Sciatic nerve (tissue), 2 donors: ENCODE data around the gene ITCH. TPM values are rescaled to one million over a fixed set of nuclear protein-coding genes. Genes with fewer than 3 reads are reported as not detected.
A peak's percentile ranks its signal among the peaks of the same experiment; 100 is the strongest.
"Not testable (repeated sequence)": the region's sequence is repeated elsewhere in the genome, so short reads cannot be mapped to it uniquely, and the experiment has no call there.

Experiments used
- ATAC-seq: fragments of 200-7000 bp; cut with Tn5 transposase; one replicate; pipeline ENCODE4 v1.9.1; 2020; ENCODE audit warnings: mild to moderate bottlenecking, moderate library complexity
- DNase-seq: peaks from one replicate; pipeline ENCODE4 v3.0.0-alpha.2; 2020; ENCODE audit warnings: low spot score
- intact Hi-C: fragments of 100-400 bp; cut with DNase I; formaldehyde crosslinking; loops from one replicate; pipeline ENCODE4 v1.14.2; 2022
- total RNA-seq: library from RNA; stranded (reverse); fragmentation: NEBNext Ultra II Directional; extraction: Animal tissue kit (Norgen Biotek cat#: 25700); gene quantifications from one replicate; pipeline ENCODE4 v1.2.1, GENCODE V29; 2021
- donor health status: DM: no; HTN: no; CAD: no.
- donor health status: DM: no; HTN: no; CAD: no.

Gene ITCH
- total RNA-seq, 1 donor from 2014 or later, result 84.3 TPM

DNA sequence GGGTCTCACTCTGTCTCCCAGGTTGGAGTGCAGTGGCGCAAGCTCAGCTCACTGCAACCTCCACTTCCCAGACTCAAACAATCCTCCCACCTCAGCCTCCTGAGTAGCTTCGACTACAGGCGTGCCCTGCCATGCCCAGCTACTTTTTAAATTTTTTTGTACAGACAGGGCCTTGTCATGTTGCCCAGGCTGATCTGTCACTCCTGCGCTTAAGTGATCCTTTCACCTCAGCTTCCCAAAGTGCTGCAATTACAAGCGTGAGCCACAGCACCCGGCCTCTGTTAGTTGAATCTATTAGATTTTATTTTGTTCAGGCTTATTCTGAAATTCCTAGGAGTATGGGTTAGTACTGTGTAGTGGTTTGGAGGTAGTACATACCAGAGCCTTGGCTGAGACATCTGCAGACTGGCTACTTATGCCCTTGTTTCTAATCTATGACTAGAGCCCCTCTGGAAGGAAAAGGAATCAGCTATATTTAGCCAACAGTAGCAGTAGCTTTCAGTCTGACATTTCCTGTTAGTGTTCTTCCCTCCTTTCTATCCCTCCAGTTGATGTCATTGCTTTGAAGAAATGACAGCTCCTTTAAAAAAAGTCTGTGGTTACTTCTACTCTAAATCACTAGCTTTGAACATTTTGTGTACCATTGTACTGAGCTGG is 74.4 kb downstream of the ITCH start:
- intact Hi-C loops, result no loop called here
- DNase-seq (no peak), ATAC-seq (no peak)

- DNase-seq, result no peak
Observed at GRCh38 chr20:34439168-34439567, 76.1 kb downstream of the ITCH start.

DNA sequence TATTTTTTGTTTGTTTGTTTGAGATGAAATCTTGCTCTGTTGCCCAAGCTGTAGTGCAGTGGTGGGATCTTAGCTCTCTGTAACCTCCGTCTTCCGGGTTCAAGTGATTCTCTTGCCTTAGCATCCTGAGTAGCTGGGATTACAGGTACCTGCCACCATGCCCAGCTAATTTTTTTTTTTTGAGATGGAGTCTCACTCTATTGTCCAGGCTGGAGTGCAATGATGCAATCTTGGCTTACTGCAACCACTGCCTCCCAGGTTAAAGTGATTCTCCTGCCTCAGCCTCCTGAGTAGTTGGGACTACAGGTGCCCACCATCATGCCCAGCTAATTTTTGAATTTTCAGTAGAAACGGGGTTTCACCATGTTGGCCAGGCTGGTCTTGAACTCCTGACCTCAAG is 78.3 kb downstream of the ITCH start:
- DNase-seq, intact Hi-C loops, ATAC-seq: not testable (repeated sequence)

More at GRCh38 chr20:34439168-34439567, 76.1 kb downstream of the ITCH start:
- intact Hi-C loops, result no loop called here
- no peak for ATAC-seq

DNA sequence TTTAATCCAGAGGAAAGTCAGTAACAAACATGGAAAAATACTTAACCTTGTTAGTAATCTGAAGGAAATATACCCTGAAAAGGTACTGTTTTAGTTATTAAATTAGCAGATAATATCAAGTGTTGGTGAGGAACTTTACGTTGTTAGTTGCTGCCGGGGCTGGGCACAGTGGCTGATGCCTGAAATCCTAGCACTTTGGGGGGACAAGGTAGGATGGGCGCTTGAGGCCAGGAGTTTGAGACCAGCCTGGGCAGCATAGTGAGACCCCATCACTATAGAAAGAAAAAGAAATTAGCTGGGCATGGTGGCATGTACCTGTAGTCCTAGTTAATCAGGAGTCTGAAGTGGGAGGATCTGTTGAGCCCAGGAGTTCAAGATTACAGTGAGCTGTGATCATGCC is 80.5 kb downstream of the ITCH start:
- intact Hi-C loops, result no loop called here
- no peak for DNase-seq
- ATAC-seq, result no peak

DNA sequence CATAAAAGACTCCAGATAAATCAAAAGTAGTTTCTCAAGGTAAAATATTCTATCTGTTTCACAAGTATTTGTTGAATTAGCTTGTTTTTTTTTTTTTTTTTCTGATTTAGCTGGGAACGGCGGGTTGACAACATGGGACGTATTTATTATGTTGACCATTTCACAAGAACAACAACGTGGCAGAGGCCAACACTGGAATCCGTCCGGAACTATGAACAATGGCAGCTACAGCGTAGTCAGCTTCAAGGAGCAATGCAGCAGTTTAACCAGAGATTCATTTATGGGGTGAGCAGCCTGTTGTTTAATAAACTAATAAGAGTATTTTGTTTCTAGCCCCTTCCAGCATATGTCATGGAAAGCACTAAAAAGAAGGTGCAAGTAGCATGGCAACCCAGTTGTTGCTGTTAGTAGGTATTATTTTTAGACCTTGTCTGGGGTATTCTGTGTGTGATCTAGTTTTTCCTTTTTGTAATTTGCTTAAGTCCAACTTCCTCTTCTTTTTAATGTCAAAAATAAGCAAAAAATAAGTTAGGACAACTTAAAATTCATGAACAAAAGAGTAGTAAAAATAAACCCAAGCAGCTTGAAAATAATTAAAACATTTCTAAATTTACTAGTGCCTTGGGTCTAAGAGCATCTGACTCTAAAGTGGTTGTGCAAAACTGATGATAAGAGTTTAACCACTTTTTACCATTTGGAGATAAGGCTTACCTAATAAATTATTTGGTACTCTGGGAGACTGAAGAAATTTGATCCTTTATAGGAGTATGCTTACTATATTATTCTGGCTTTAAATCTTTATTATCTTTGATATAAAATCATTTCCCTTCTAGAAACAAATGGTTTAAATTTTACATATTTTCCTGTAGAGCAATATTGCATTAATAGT is 82.3 kb downstream of the ITCH start:
- intact Hi-C loops, result no loop called here
- ATAC-seq, result no peak
- DNase-seq, result no peak

GRCh38 chr20:34448517-34448916 is 85.4 kb downstream of the ITCH start:
- ATAC-seq, result no peak
- intact Hi-C loops, result no loop called here
- no peak for DNase-seq

- intact Hi-C loops, result no loop called here
- DNase-seq (no peak), ATAC-seq (no peak)
Observed at GRCh38 chr20:34449674-34450592, 86.9 kb downstream of the ITCH start.

DNA sequence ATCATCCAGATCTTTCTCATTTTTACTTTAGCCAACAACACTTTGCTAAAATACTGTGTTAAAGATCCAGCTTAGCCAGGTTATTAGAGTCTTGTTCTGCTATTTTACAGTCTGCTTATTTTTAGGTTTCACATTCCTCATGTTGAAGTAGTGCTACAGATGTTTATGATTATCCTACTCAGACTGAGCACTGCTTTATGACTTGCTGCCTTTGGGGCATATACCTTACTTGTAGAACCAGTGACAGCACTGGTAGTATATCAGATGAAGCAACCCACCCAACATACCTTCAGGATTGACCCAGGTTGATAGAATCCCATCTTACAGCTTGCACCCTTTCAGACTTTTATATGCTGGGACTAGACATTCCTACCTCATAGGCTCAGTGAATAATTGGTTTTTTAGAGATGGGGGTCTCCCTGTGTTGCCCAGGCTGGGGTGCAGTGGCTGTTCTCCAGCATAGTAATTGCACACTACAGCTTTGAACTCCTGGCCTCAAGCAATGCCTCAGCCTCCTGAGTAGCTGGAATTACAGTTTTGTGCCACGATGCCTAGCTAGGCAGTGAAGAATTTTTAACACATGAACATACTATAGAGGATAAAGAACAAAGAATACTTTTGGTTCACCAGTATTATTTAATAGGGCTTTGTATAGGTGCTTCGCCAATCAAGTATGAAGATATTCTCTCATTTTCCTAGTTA is 89.4 kb downstream of the ITCH start:
- ATAC-seq (no peak), DNase-seq (no peak)
- intact Hi-C loops, result no loop called here

DNA sequence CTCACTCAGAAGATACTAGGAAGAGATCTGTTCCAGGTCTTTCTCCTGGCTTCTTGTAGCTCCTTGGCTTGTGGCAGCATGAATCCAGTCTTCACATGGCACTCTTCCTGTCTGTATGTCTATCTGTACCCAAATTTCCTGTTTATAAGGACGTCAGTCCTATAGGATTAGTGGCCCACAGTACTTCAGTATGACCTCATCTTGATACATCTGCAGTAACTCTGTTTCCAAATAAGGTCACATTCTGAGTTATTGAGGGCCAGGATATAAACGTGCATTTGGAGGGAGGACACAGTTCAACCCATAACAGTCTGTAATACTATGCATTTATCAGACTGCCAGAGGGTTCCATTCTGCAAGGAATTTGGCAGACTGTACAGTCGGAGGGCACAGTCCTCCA is 95.6 kb downstream of the ITCH start:
- DNase-seq (no peak), ATAC-seq (no peak)
- intact Hi-C loops, result no loop called here

GRCh38 chr20:34459209-34459897 is 96.3 kb downstream of the ITCH start:
- no peak for ATAC-seq
- DNase-seq, result no peak
- intact Hi-C loops, result no loop called here

DNA sequence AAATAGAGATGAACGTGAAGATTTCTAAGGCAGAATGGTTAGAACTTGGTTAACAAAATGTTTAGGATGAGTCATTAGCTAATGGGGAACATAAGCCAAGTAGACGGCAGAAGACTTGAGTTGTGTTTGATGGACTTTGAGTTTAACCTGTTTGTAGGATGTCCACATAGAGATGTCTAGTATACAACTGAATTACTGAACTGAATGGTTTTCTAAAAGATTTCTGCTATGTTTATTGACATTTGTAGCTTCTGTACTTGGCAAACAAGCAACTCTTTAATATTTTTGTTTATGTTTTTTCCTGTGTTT is 98.7 kb downstream of the ITCH start:
- DNase-seq (no peak), ATAC-seq (no peak)
- intact Hi-C loops, result no loop called here

DNA sequence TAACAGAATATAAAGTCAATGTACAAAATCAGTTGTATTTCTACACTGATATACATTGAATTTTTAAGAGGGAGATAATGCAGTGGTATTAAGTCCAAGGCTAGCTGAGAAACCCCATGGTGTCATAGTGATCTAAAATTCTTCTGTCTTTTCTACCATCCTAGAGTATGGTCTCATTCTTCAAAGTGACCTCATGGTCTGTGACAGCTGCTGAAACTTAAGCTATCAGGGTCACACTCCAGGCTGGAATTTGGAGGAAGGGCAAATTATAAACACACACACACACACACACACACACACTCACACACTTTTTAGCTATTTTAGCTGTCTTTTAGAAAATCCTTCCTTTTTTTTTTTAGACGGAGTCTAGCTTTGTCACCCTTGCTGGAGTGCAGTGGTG is 105.9 kb downstream of the ITCH start:
- DNase-seq, result no peak
- intact Hi-C loops, result no loop called here

GRCh38 chr20:34472246-34472925 is 109.3 kb downstream of the ITCH start:
- ATAC-seq (peak; percentile 63), DNase-seq (no peak)
- intact Hi-C loops, result loop anchor here (10.0 kb wide), 1 partner anchor 158 kb away; no protein-coding TSS in a partner anchor

More for the DNA sequence above, 105.9 kb downstream of the ITCH start:
- no peak for ATAC-seq

DNA sequence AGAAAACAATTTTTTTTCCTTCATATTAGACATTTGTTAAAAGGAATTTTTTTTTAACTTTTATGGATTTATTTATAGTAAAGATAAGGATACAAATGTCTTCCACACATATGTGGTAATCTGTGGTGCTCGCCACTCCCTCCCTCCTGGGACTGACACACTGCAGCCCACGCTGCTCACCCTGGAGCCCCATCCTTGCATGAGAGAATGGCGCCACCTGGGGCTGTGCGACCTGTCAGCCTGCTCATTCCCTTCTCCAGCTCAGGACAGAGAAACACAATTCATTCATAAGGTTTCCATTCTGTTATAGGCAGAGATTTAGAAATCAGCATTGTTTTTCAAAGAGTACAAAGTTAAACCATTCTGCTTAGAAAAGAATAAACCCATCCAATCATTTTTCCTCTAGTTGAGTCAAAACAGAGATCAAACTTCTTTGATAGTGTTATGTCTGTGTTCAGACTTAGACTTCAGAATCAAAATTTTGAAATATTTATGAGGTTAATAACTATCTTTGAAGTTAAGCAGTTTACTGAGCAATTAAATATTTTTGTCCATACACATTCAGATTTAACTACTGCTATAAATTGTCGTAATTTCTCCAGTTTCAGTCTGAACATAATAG is 110.3 kb downstream of the ITCH start:
- ATAC-seq (peak; percentile 75), DNase-seq (no peak)
- intact Hi-C loops, result loop anchor here (10.0 kb wide), 1 partner anchor 159 kb away; no protein-coding TSS in a partner anchor

GRCh38 chr20:34475979-34476736 is 113.1 kb downstream of the ITCH start:
- ATAC-seq (peak; percentile 87), DNase-seq (peak; percentile 72)
- intact Hi-C loops, result loop anchor here (10.0 kb wide), 1 partner anchor 161 kb away; no protein-coding TSS in a partner anchor

DNA sequence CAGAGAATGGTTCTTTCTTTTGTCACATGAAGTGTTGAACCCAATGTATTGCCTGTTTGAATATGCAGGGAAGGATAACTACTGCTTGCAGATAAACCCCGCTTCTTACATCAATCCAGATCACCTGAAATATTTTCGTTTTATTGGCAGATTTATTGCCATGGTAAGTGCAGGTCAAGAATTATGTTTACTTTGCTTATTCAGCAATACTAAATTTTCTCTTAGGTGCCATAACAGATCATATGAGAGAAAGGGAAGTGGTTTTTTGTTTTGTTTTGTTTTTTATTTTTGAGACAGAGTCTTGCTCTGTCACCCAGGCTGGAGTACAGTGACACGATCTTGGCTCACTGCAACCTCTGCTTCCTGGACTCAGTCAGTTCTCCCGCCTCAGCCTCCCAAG is 116.6 kb downstream of the ITCH start:
- DNase-seq, result no peak
- intact Hi-C loops, result loop anchor here (10.0 kb wide), 1 partner anchor 165 kb away; no protein-coding TSS in a partner anchor

More for the DNA sequence above, 116.6 kb downstream of the ITCH start:
- ATAC-seq, result no peak
